WTC11 (cell line): ENCODE data around the gene ALDH16A1. TPM values are rescaled to one million over a fixed set of nuclear protein-coding genes. Genes with fewer than 3 reads are reported as not detected.

Experiments used
- ATAC-seq: fragments of 200-7000 bp; cut with Tn5 transposase; 2 replicates; pipeline ENCODE4 v1.10.0; 2021; ENCODE audit warnings: mild to moderate bottlenecking, moderate library complexity
- CTCF ChIA-PET: fragments of 300-600 bp; sonication (Branson Sonifier 250); formaldehyde crosslinking; loops from one replicate; lab custom pipeline; 2021; ENCODE audit warnings: antibody characterized with exemption; lab: Charles Lee
- POLR2A ChIA-PET: fragments of 350-600 bp; sonication (Branson Sonifier 250); formaldehyde crosslinking; loops from one replicate; lab custom pipeline; 2021; ENCODE audit warnings: antibody characterized with exemption; lab: Charles Lee
- DNase-seq: peaks from one replicate; pipeline ENCODE4 v3.0.0; 2021; ENCODE audit warnings: low spot score
- H3K27ac Mint-ChIP-seq: 2 replicates; pipeline ENCODE4 v1.8.0; 2021; ENCODE audit warnings: mixed read lengths
- H3K27me3 Mint-ChIP-seq: 2 replicates; pipeline ENCODE4 v1.8.0; 2021; ENCODE audit warnings: low read depth, mild to moderate bottlenecking, moderate library complexity, mixed read lengths
- H3K36me3 Mint-ChIP-seq: 2 replicates; pipeline ENCODE4 v1.8.0; 2021; ENCODE audit warnings: mixed read lengths
- H3K4me1 Mint-ChIP-seq: 2 replicates; pipeline ENCODE4 v1.8.0; 2022; ENCODE audit warnings: mixed read lengths
- H3K4me3 Mint-ChIP-seq: 2 replicates; pipeline ENCODE4 v1.8.0; 2021; ENCODE audit warnings: mild to moderate bottlenecking, moderate library complexity, mixed read lengths
- H3K9me3 Mint-ChIP-seq: 2 replicates; pipeline ENCODE4 v1.8.0; 2021; ENCODE audit warnings: mixed read lengths
- ATF1 ChIP-seq: sonication (generic); formaldehyde crosslinking; IDR thresholded peaks from 2 replicates; pipeline ENCODE4 v1.8.1; 2023; ENCODE audit warnings: mild to moderate bottlenecking, moderate library complexity, missing genetic modification reagents
- ATF3 ChIP-seq: sonication (generic); formaldehyde crosslinking; conservative IDR thresholded peaks from 2 replicates; pipeline ENCODE4 v1.8.1; 2022; ENCODE audit warnings: mild to moderate bottlenecking, missing genetic modification reagents
- CREB1 ChIP-seq: sonication (generic); formaldehyde crosslinking; IDR thresholded peaks from 2 replicates; pipeline ENCODE4 v1.8.0; 2023; ENCODE audit warnings: mild to moderate bottlenecking, missing genetic modification reagents
- FOXJ3 ChIP-seq: sonication (generic); formaldehyde crosslinking; IDR thresholded peaks from 2 replicates; pipeline ENCODE4 v1.9.0; 2021; ENCODE audit warnings: missing genetic modification reagents, mild to moderate bottlenecking, borderline replicate concordance
- FOXK1 ChIP-seq: sonication (generic); formaldehyde crosslinking; IDR thresholded peaks from 2 replicates; pipeline ENCODE4 v1.8.0; 2022; ENCODE audit warnings: mild to moderate bottlenecking, moderate library complexity, missing genetic modification reagents
- HMGA2 ChIP-seq: fragments of 250-450 bp; sonication (Bioruptor Pico); IDR thresholded peaks from 2 replicates; pipeline ENCODE4 v1.4.0; 2021; ENCODE audit warnings: mild to moderate bottlenecking, moderate library complexity
- MLX ChIP-seq: sonication (generic); formaldehyde crosslinking; IDR thresholded peaks from 2 replicates; pipeline ENCODE4 v1.8.1; 2023; ENCODE audit warnings: mild to moderate bottlenecking, missing genetic modification reagents, moderate library complexity
- MYBL2 ChIP-seq: sonication (generic); formaldehyde crosslinking; IDR thresholded peaks from 2 replicates; pipeline ENCODE4 v1.8.1; 2023; ENCODE audit warnings: mild to moderate bottlenecking, moderate library complexity, missing genetic modification reagents
- NFE2L1 ChIP-seq: sonication (generic); formaldehyde crosslinking; IDR thresholded peaks from 2 replicates; pipeline ENCODE4 v1.8.1; 2023; ENCODE audit warnings: missing genetic modification reagents
- NFYB ChIP-seq: sonication (generic); formaldehyde crosslinking; conservative IDR thresholded peaks from 2 replicates; pipeline ENCODE4 v1.8.0; 2022; ENCODE audit warnings: low read depth, missing genetic modification reagents
- NR3C1 ChIP-seq: sonication (generic); formaldehyde crosslinking; conservative IDR thresholded peaks from 2 replicates; pipeline ENCODE4 v1.8.1; 2023; ENCODE audit warnings: low read depth, mild to moderate bottlenecking, missing genetic modification reagents
- SOX15 ChIP-seq: fragments of 250-450 bp; sonication (Bioruptor Pico); IDR thresholded peaks from 2 replicates; pipeline ENCODE4 v1.9.0; 2021; ENCODE audit warnings: mild to moderate bottlenecking
- ZNF138 ChIP-seq: sonication (generic); formaldehyde crosslinking; conservative IDR thresholded peaks from 2 replicates; pipeline ENCODE4 v1.8.1; 2022; ENCODE audit warnings: mild to moderate bottlenecking, moderate library complexity, missing genetic modification reagents
- ZNF232 ChIP-seq: sonication (generic); formaldehyde crosslinking; IDR thresholded peaks from 2 replicates; pipeline ENCODE4 v1.8.0; 2022; ENCODE audit warnings: mild to moderate bottlenecking, missing genetic modification reagents
- ZNF416 ChIP-seq: fragments of 250-450 bp; sonication (Bioruptor Pico); IDR thresholded peaks from 2 replicates; pipeline ENCODE4 v1.9.0; 2021; ENCODE audit warnings: mild to moderate bottlenecking, inconsistent platforms
- ZSCAN18 ChIP-seq: fragments of 250-450 bp; sonication (Bioruptor Pico); IDR thresholded peaks from 2 replicates; pipeline ENCODE4 v2.1.2; 2022; ENCODE audit warnings: mild to moderate bottlenecking, moderate library complexity
- total RNA-seq: library from RNA; stranded (reverse); gene quantifications from 3 replicates; pipeline ENCODE4 v1.2.3, GENCODE V29; 2021
- TF ChIP-seq, protein P1 (sequence below): fragments of 250-450 bp; sonication (Bioruptor Pico); IDR thresholded peaks from 2 replicates; pipeline ENCODE4 v1.9.0; 2021; ENCODE audit warnings: mild to moderate bottlenecking
- TF ChIP-seq, protein P2 (sequence below): sonication (generic); formaldehyde crosslinking; IDR thresholded peaks from 2 replicates; pipeline ENCODE4 v1.8.0; 2023; ENCODE audit warnings: missing genetic modification reagents
- TF ChIP-seq, protein P3 (sequence below): sonication (generic); formaldehyde crosslinking; IDR thresholded peaks from 2 replicates; pipeline ENCODE4 v1.8.0; 2023; ENCODE audit warnings: missing genetic modification reagents, mild to moderate bottlenecking, borderline replicate concordance
- TF ChIP-seq, protein P4 (sequence below): sonication (generic); formaldehyde crosslinking; IDR thresholded peaks from 2 replicates; pipeline ENCODE4 v1.8.1; 2022; ENCODE audit warnings: low read depth, missing genetic modification reagents, borderline replicate concordance

ALDH16A1 gene
- total RNA-seq, 1 experiment from 2014 or later: 44.3 TPM

GRCh38 chr19:49453757-49454240, 774 bp downstream of the ALDH16A1 start:
- Mint-ChIP-seq H3K36me3 (peaks cover 30% of the 10 kb centered on the region), H3K4me1 (peaks cover 21% of the 10 kb centered on the region), H3K27me3 (no peaks in the 10 kb centered on the region), H3K9me3 (no peaks in the 10 kb centered on the region), H3K27ac (peak overlapping the region; percentile 100), H3K4me3 (peak overlapping the region; percentile 94)
- no peak for DNase-seq
- ATAC-seq: no peak
- ChIA-PET POLR2A (interaction anchor here (0.6 to 2.1 kb wide), 9 partner anchors 11 to 141 kb away, joined by 3 to 7 read pairs (median 3); no protein-coding TSS in a partner anchor), CTCF (interaction anchor here (0.6 to 3.9 kb wide), 15 partner anchors 9 to 454 kb away, joined by 3 to 33 read pairs (median 5); partner anchors contain the start of genes SLC17A7 and TEAD2)
- TF ChIP-seq NFYB (CRISPR knock-in tag) (no peak), ZNF232 (no peak), ZSCAN18 (CRISPR knock-in tag) (no peak), NFE2L1 (no peak), ZNF416 (CRISPR knock-in tag) (no peak), MLX (CRISPR knock-in tag) (no peak), HMGA2 (no peak), FOXJ3 (no peak), CREB1 (CRISPR knock-in tag) (no peak), ATF3 (CRISPR knock-in tag) (no peak), FOXK1 (CRISPR knock-in tag) (no peak), MYBL2 (CRISPR knock-in tag) (no peak), ATF1 (CRISPR knock-in tag) (no peak), NR3C1 (0 out of 2 replicates have a peak, but pooled peaks have one; percentile 67), ZNF138 (CRISPR knock-in tag) (0 out of 2 replicates have a peak, but pooled peaks have one; percentile 4), SOX15 (CRISPR knock-in tag) (no peak)
- TF ChIP-seq, protein P1, sequence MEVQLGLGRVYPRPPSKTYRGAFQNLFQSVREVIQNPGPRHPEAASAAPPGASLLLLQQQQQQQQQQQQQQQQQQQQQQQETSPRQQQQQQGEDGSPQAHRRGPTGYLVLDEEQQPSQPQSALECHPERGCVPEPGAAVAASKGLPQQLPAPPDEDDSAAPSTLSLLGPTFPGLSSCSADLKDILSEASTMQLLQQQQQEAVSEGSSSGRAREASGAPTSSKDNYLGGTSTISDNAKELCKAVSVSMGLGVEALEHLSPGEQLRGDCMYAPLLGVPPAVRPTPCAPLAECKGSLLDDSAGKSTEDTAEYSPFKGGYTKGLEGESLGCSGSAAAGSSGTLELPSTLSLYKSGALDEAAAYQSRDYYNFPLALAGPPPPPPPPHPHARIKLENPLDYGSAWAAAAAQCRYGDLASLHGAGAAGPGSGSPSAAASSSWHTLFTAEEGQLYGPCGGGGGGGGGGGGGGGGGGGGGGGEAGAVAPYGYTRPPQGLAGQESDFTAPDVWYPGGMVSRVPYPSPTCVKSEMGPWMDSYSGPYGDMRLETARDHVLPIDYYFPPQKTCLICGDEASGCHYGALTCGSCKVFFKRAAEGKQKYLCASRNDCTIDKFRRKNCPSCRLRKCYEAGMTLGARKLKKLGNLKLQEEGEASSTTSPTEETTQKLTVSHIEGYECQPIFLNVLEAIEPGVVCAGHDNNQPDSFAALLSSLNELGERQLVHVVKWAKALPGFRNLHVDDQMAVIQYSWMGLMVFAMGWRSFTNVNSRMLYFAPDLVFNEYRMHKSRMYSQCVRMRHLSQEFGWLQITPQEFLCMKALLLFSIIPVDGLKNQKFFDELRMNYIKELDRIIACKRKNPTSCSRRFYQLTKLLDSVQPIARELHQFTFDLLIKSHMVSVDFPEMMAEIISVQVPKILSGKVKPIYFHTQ (CRISPR knock-in tag): 0 out of 2 replicates have a peak, but pooled peaks have one; percentile 47
- TF ChIP-seq, protein P2, sequence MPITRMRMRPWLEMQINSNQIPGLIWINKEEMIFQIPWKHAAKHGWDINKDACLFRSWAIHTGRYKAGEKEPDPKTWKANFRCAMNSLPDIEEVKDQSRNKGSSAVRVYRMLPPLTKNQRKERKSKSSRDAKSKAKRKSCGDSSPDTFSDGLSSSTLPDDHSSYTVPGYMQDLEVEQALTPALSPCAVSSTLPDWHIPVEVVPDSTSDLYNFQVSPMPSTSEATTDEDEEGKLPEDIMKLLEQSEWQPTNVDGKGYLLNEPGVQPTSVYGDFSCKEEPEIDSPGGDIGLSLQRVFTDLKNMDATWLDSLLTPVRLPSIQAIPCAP (CRISPR knock-in tag): no peak
- TF ChIP-seq, protein P3, sequence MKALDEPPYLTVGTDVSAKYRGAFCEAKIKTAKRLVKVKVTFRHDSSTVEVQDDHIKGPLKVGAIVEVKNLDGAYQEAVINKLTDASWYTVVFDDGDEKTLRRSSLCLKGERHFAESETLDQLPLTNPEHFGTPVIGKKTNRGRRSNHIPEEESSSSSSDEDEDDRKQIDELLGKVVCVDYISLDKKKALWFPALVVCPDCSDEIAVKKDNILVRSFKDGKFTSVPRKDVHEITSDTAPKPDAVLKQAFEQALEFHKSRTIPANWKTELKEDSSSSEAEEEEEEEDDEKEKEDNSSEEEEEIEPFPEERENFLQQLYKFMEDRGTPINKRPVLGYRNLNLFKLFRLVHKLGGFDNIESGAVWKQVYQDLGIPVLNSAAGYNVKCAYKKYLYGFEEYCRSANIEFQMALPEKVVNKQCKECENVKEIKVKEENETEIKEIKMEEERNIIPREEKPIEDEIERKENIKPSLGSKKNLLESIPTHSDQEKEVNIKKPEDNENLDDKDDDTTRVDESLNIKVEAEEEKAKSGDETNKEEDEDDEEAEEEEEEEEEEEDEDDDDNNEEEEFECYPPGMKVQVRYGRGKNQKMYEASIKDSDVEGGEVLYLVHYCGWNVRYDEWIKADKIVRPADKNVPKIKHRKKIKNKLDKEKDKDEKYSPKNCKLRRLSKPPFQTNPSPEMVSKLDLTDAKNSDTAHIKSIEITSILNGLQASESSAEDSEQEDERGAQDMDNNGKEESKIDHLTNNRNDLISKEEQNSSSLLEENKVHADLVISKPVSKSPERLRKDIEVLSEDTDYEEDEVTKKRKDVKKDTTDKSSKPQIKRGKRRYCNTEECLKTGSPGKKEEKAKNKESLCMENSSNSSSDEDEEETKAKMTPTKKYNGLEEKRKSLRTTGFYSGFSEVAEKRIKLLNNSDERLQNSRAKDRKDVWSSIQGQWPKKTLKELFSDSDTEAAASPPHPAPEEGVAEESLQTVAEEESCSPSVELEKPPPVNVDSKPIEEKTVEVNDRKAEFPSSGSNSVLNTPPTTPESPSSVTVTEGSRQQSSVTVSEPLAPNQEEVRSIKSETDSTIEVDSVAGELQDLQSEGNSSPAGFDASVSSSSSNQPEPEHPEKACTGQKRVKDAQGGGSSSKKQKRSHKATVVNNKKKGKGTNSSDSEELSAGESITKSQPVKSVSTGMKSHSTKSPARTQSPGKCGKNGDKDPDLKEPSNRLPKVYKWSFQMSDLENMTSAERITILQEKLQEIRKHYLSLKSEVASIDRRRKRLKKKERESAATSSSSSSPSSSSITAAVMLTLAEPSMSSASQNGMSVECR (CRISPR knock-in tag): no peak
- TF ChIP-seq, protein P4, sequence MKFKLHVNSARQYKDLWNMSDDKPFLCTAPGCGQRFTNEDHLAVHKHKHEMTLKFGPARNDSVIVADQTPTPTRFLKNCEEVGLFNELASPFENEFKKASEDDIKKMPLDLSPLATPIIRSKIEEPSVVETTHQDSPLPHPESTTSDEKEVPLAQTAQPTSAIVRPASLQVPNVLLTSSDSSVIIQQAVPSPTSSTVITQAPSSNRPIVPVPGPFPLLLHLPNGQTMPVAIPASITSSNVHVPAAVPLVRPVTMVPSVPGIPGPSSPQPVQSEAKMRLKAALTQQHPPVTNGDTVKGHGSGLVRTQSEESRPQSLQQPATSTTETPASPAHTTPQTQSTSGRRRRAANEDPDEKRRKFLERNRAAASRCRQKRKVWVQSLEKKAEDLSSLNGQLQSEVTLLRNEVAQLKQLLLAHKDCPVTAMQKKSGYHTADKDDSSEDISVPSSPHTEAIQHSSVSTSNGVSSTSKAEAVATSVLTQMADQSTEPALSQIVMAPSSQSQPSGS (CRISPR knock-in tag): no peak
